B cell (primary cell): ENCODE data around the gene HMCN1. TPM values are rescaled to one million over a fixed set of nuclear protein-coding genes. Genes with fewer than 3 reads are reported as not detected.
"Not testable (repeated sequence)": the region's sequence is repeated elsewhere in the genome, so short reads cannot be mapped to it uniquely, and the experiment has no call there.

ENCODE experiments used
- ATAC-seq: fragments of 200-7000 bp; cut with Tn5 transposase; one replicate; pipeline ENCODE4 v1.10.0; 2021; ENCODE audit warnings: low read depth, mild to moderate bottlenecking, moderate number of reproducible peaks, moderate library complexity
- CTCF ChIA-PET: fragments of 350-600 bp; sonication (Branson Sonifier 250); formaldehyde crosslinking; loops from one replicate; lab custom pipeline; 2021; ENCODE audit warnings: antibody characterized with exemption, inconsistent platforms; lab: Charles Lee
- POLR2A ChIA-PET: fragments of 350-600 bp; sonication (Branson Sonifier 250); formaldehyde crosslinking; loops from one replicate; lab custom pipeline; 2021; ENCODE audit warnings: antibody characterized with exemption; lab: Charles Lee
- DNase-seq: peaks from one replicate; pipeline ENCODE4 v3.0.0; 2013
- H2AFZ ChIP-seq: 2 replicates; pipeline ENCODE4 v1.6.1; 2012; ENCODE audit warnings: mild to moderate bottlenecking, low read depth, low read length; ENCODE audit not compliant: insufficient read depth, poor library complexity, severe bottlenecking
- H3K27ac ChIP-seq, 2 donors: 1 replicate in 1 of 2; 2 replicates in 1 of 2; pipeline ENCODE4 v1.5.1; 2012 to 2013; ENCODE audit warnings: low read length in 2 of 2, mild to moderate bottlenecking in 2 of 2, moderate library complexity in 1 of 2
- H3K27me3 ChIP-seq, 4 experiments: fragments of 200-600 bp in 1 of 4; sonication (generic) in 1 of 4; replicated peaks in 1 of 4; 1 replicate in 2 of 4; 2 replicates in 2 of 4; pipeline versions ENCODE4 v1.6.1 to v1.7.0; 2013 to 2016; ENCODE audit warnings: low read length in 3 of 4, mild to moderate bottlenecking in 2 of 4, mixed read lengths in 1 of 4, moderate library complexity in 1 of 4; ENCODE audit not compliant: insufficient read depth in 4 of 4, control insufficient read depth in 3 of 4; ENCODE audit errors: control extremely low read depth in 1 of 4
- H3K36me3 ChIP-seq, 2 experiments: replicated peaks in 1 of 2; 1 replicate in 1 of 2; 2 replicates in 1 of 2; pipeline versions ENCODE4 v1.6.1 to v1.7.1; 2013; ENCODE audit warnings: low read length in 1 of 2; ENCODE audit not compliant: insufficient read depth in 2 of 2, control insufficient read depth in 1 of 2; ENCODE audit errors: control extremely low read depth in 1 of 2, extremely low read depth in 1 of 2
- H3K4me1 ChIP-seq, 2 donors: fragments of 200-600 bp in 1 of 2; sonication (generic) in 1 of 2; 1 replicate in 1 of 2; 2 replicates in 1 of 2; pipeline versions ENCODE4 v1.5.1 to v1.6.1; 2013 to 2017; ENCODE audit warnings: low read length in 2 of 2; ENCODE audit not compliant: control insufficient read depth in 2 of 2, insufficient read depth in 2 of 2
- H3K4me2 ChIP-seq: replicated peaks from 2 replicates; pipeline ENCODE3; 2012; ENCODE audit warnings: mild to moderate bottlenecking, low read depth, low read length; ENCODE audit not compliant: poor library complexity, severe bottlenecking
- H3K4me3 ChIP-seq, 5 experiments: fragments of 200-600 bp in 1 of 5; sonication (generic) in 1 of 5; 1 replicate in 3 of 5; 2 replicates in 2 of 5; pipeline versions ENCODE4 v1.5.1 to v1.7.0; 2011 to 2016; ENCODE audit warnings: low read length in 4 of 5, mild to moderate bottlenecking in 4 of 5, low read depth in 2 of 5, control low read depth in 1 of 5, moderate library complexity in 1 of 5; ENCODE audit not compliant: insufficient read depth in 1 of 5; ENCODE audit errors: control extremely low read depth in 1 of 5, extremely low read depth in 1 of 5
- H3K79me2 ChIP-seq: fragments of 200-600 bp; sonication (generic); one replicate; pipeline ENCODE4 v1.6.0; 2016; ENCODE audit warnings: low read length; ENCODE audit not compliant: control insufficient read depth, insufficient read depth
- H3K9ac ChIP-seq: fragments of 200-600 bp; sonication (generic); 2 replicates; pipeline ENCODE4 v1.6.1; 2017; ENCODE audit warnings: mild to moderate bottlenecking, low read length, moderate library complexity
- H3K9me3 ChIP-seq, 3 donors: one replicate each; pipeline versions ENCODE4 v1.6.1 to v1.7.1; 2013; ENCODE audit warnings: low read length in 2 of 3; ENCODE audit not compliant: control insufficient read depth in 2 of 3, insufficient read depth in 1 of 3; ENCODE audit errors: control extremely low read depth in 1 of 3
- H4K20me1 ChIP-seq: 2 replicates; pipeline ENCODE4 v1.6.0; 2012; ENCODE audit warnings: mild to moderate bottlenecking, low read length; ENCODE audit not compliant: insufficient read depth, control insufficient read depth, poor library complexity, severe bottlenecking
- H3K27ac Mint-ChIP-seq: one replicate; pipeline ENCODE4 v1.8.0; 2021; ENCODE audit warnings: mixed read lengths
- H3K27me3 Mint-ChIP-seq: one replicate; pipeline ENCODE4 v1.8.0; 2021; ENCODE audit warnings: mixed read lengths
- H3K4me1 Mint-ChIP-seq: one replicate; pipeline ENCODE4 v1.8.0; 2021; ENCODE audit warnings: mixed read lengths
- H3K4me3 Mint-ChIP-seq: one replicate; pipeline ENCODE4 v1.8.0; 2021; ENCODE audit warnings: mixed read lengths
- H3K9me3 Mint-ChIP-seq: one replicate; pipeline ENCODE4 v1.8.0; 2022; ENCODE audit warnings: mixed read lengths; ENCODE audit not compliant: insufficient read depth
- CTCF ChIP-seq: fragments of 200-600 bp; IDR thresholded peaks from one replicate; pipeline ENCODE4 v1.8.0; 2022; ENCODE audit warnings: antibody characterized with exemption, mild to moderate bottlenecking
- EZH2 ChIP-seq: IDR thresholded peaks from 2 replicates; pipeline ENCODE4 v1.6.1; 2012; ENCODE audit warnings: borderline replicate concordance, low read depth, mild to moderate bottlenecking, moderate library complexity, low read length; ENCODE audit not compliant: insufficient read depth, poor library complexity, severe bottlenecking
- WGBS: methylation state at CpG from one replicate; pipeline ENCODE4 v1.1.5; 2013; ENCODE audit warnings: missing lambda C conversion rate; ENCODE audit not compliant: insufficient coverage; 5-methylcytosine and 5-hydroxymethylcytosine counted together
- intact Hi-C: fragments of 100-400 bp; cut with micrococcal nuclease; formaldehyde crosslinking; loops from one replicate; pipeline ENCODE4 v1.10.0; 2022
- polyA plus RNA-seq: library from polyadenylated mRNA; depleted of rRNA; stranded (reverse); fragments of >200 nt; gene quantifications from 2 replicates; pipeline ENCODE4 v1.2.3, GENCODE V29; 2012
- total RNA-seq, 2 donors: library from RNA; stranded (reverse); fragments of 120-200 nt in 1 of 2; gene quantifications; 1 replicate in 1 of 2; 2 replicates in 1 of 2; pipeline versions ENCODE4 v1.2.3 to v1.2.4, GENCODE V29; 2013 to 2022

The HMCN1 gene
- total and polyA plus RNA-seq, 2 donors (not counting 1 experiment from before 2014, with no cell fraction given) = not detected

- CTCF ChIA-PET = no interaction called here
- Histone ChIP-seq H4K20me1 (no peaks in the 10 kb centered on the region), H3K9me3 (no peaks in the 10 kb centered on the region), H3K4me1 (peaks cover 0 to 4% of the 10 kb centered on the region in 2 donors), H3K79me2 (no peaks in the 10 kb centered on the region), H3K36me3 (no peaks in the 10 kb centered on the region), H3K27ac (no peak overlapping the region), H3K4me2 (no peak overlapping the region), H2AFZ (no peak overlapping the region), H3K27me3 (no peaks in the 10 kb centered on the region), H3K9ac (no peak overlapping the region), H3K4me3 (no peak overlapping the region)
- no peak for ATAC-seq
- H3K4me1 Mint-ChIP-seq = peaks cover 8% of the 10 kb centered on the region
- WGBS = no CpG with 5 or more reads among the region's 1 CpG
- TF ChIP-seq EZH2 (no peak), CTCF (no peak)
- no peak overlapping the region for H3K27ac Mint-ChIP-seq
- no peaks in the 10 kb centered on the region for H3K9me3 Mint-ChIP-seq
- no peaks in the 10 kb centered on the region for H3K27me3 Mint-ChIP-seq
- POLR2A ChIA-PET = no interaction called here
- intact Hi-C loops = no loop called here
- DNase-seq = no peak
- H3K4me3 Mint-ChIP-seq = no peak overlapping the region
These were observed 449.0 kb downstream of the HMCN1 start for GRCh38 chr1:186183219-186183618.

- Histone ChIP-seq H3K4me3 (no peak overlapping the region), H2AFZ (peak overlapping the region; percentile 23), H3K9ac (peak overlapping the region; percentile 26), H3K36me3 (no peaks in the 10 kb centered on the region), H4K20me1 (no peaks in the 10 kb centered on the region), H3K27ac (no peak overlapping the region), H3K4me1 (peaks cover 0 to 4% of the 10 kb centered on the region in 2 donors), H3K79me2 (no peaks in the 10 kb centered on the region), H3K27me3 (no peaks in the 10 kb centered on the region), H3K4me2 (peak overlapping the region; percentile 9), H3K9me3 (no peaks in the 10 kb centered on the region)
- Mint-ChIP-seq H3K4me3 (peak overlapping the region; percentile 49), H3K27me3 (peaks cover under 1% of the 10 kb centered on the region), H3K27ac (no peak overlapping the region), H3K4me1 (peaks cover 8% of the 10 kb centered on the region), H3K9me3 (no peaks in the 10 kb centered on the region)
- intact Hi-C loops = no loop called here
- WGBS = 63% methylated on average over 1 of the region's 5 CpGs
- TF ChIP-seq CTCF (no peak), EZH2 (no peak)
- ChIA-PET POLR2A (no interaction called here), CTCF (no interaction called here)
- ATAC-seq (no peak), DNase-seq (no peak)
These were observed 449.9 kb downstream of the HMCN1 start for GRCh38 chr1:186183970-186184628.

- POLR2A ChIA-PET, H3K9me3 Mint-ChIP-seq, H3K9me3 ChIP-seq, H3K79me2 ChIP-seq, ATAC-seq, H3K27me3 ChIP-seq, DNase-seq, H3K36me3 ChIP-seq, H3K4me3 Mint-ChIP-seq, H3K4me1 Mint-ChIP-seq, CTCF ChIA-PET, H3K9ac ChIP-seq, H3K4me3 ChIP-seq, H2AFZ ChIP-seq, H3K4me2 ChIP-seq, H3K27me3 Mint-ChIP-seq, H3K27ac Mint-ChIP-seq, H3K27ac ChIP-seq, H3K4me1 ChIP-seq, intact Hi-C loops, H4K20me1 ChIP-seq: not testable (repeated sequence)
- 80% methylated on average over 1 of the region's 6 CpGs for WGBS
These were observed 452.1 kb downstream of the HMCN1 start for GRCh38 chr1:186186251-186186650.
